SK-MEL-5 (cell line): Measurements from ENCODE around the gene DPPA4. TPM values are rescaled to one million over a fixed set of nuclear protein-coding genes. Genes with fewer than 3 reads are reported as not detected.

Experiments
- DNase-seq: peaks from one replicate; pipeline ENCODE4 v3.0.0-alpha.2; 2016; ENCODE audit warnings: low read depth, low spot score
- in situ Hi-C: cut with HindIII; loops from 2 replicates; pipeline ENCODE4 v1.10.0; 2016; ENCODE audit warnings: low sequenced_read_pairs, high pct_unique_total_duplicates, low pct_unique_long_range_greater_than_20kb
- total RNA-seq: library from RNA; depleted of rRNA; stranded (reverse); fragments of >200 nt; shearing (Covaris generic); gene quantifications from 2 replicates; pipeline ENCODE4 v1.2.3, GENCODE V29; 2014

The DPPA4 gene
- total RNA-seq, 1 experiment from 2014 or later, result not detected

DNA sequence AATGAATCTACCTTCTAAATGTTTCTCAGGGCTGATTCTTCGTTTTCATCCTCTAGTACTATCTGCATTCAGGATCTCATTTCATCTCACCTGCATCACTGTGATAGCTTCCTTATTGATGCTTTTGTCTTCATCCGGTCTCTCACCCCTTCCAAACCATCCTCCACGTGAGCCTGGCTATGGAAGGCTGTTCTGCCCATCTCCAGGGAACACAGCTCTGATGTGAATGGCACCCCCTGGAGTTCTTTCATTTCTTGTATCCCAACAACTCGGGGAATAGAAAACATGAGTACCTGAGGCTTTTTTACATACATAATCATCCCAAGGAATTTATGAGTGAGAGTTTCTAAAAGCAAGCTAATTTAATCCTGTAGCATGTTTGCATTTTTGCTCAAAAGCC is 8.8 kb upstream of the DPPA4 start:
- no peak for DNase-seq

DNA sequence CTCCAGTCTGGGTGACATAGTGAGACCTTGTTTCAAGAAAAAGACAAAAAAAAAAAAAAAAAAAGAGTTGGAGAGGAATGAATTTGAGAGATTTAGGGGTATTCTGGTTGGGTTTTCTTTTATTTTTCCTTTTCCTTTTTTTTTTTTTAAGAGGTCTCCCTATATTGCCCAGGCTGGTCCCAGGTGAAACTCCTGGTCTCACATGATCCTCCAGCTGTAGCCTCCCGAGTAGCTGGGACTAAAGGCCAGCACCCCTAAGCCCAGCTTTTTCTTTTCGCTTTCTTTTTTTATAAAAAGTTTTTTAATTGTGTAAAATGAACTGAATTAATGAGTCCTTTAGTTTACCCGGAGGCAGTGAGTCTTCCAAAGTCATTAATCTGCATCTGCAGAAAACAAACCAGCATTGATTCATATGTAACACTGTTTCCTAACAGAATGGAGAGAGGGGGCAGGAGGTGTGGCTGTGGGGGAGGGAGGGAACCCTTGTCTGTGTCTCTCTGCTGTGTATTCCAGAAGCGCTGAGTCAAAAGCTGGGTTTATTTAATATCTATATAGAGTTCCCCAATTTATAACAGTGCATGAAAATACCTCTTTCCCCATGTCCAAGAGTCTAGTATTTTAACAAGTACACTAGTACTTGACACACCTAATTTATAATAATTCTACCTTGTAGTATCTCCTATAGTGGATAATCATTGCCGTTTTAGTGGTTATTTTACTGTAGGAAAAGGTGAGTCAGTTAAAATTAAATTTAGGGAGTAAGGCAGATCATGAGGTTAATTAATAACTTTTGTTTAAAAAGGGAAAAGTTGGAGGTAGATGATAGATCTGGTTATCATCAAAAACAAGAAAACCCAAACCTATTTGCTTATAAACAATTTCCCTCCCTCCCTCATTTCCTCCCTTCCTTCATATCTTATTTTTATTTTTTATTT is 2.6 kb upstream of the DPPA4 start:
- in situ Hi-C loops, result no loop called here
- peak; percentile 24 for DNase-seq

More for the DNA sequence above, 8.8 kb upstream of the DPPA4 start:
- in situ Hi-C loops, result no loop called here

DNA sequence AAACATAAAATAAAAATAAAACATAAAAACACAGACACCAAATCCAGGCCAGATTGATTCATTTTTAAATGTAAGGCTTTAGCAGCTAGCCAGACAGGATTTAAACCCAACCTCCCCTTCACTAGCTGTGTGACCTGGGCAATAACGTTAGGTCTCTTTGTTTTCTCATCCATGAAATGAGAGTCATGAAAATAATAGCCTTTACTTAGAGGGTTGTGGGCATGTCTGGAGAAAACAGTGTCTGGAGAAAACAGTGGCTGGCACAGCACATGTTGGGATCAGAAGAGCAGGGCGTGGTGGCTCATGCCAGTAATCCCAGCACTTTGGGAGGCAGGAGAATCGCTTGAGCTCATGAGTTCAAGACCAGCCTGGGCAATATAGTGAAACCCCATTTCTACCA is 1.9 kb upstream of the DPPA4 start:
- in situ Hi-C loops, result no loop called here
- DNase-seq, result no peak

DNA sequence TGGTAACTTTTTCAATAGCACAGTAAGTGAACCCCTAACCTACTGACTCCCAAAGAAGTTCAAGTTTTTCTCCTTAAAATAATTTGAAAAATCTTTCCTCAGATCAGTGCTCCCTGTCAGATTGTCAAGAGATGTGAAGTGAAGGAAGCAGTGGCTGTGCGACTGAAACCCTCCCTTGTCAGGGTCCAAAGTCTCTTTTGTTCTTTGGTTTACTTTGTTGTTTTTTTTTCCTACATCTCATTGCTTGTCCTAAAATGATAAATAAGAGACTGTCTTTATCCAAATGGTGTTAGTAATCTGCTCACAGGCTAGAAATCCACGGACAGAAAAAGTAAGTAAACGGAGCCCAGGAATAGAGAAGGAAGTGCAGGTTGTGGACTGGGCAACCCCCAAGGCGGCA is 976 bp upstream of the DPPA4 start:
- in situ Hi-C loops, result no loop called here
- no peak for DNase-seq

DNA sequence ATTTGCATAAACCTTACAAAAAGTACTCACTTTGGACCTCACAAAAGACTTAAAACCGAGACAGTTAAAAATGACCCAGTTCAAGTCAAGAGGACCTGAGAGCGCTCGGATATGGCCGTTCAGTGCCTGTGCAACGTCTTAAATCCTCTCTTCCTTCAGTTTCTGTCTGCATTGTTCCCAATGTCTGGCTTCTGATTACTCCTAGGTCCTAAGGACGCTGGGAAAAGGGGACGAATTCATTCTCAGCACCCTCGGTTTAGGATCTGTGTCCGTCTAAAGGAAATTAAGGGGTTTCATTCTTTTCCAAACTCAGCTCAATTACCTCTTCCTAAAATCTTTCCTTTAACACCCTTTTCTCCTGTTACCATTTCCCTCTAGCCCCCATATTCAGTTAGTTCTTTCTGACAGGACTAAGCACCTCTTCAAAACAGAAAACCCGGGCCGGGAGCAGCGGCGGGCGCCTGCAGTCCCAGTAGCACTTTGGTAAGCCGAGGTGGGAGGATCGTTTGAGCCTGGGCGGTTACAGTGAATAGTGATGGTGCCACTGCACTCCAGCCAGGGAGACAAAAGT is 970 bp downstream of the DPPA4 start:
- in situ Hi-C loops, result no loop called here
- DNase-seq, result no peak

DNA sequence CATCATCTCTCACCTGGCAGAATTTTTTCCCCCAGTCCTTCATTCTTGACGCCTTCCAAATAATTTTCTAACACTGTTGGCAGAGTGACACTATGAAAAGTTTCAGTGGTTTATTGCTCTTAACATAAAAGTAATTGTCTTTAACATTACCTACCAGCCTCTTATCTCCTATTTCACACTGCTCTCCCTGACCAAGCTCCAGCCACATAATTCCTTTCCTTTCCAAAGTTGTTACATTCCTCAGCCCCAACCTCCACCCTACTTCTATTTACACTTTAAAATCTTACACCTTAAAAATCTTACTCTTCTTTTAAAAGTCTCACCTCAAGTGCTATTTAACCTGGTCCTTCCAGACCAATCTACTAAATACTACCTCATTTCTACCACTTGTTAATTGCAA is 2.8 kb downstream of the DPPA4 start:
- in situ Hi-C loops, result no loop called here

DNA sequence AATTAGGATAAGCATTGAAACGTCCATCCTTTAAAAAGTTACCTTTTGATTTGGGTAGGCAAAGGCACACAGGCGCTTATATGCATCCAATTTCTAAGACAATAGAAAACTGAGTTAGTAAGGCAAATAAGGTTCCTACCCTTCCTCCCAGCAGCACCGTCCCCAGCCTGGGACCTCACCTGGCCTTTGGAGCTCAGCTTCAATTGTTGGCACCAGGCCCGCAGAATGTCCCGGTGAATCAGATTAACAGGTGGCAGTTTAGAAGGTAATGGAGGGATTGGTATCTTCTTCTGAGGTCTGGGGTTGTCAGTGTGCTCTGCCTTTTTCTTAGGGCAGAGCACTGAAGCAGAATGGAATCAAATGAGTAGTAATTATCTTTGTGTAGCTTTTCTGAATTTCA is 5.7 kb downstream of the DPPA4 start:
- in situ Hi-C loops, result no loop called here
- no peak for DNase-seq

More for the DNA sequence above, 2.8 kb downstream of the DPPA4 start:
- DNase-seq, result no peak

DNA sequence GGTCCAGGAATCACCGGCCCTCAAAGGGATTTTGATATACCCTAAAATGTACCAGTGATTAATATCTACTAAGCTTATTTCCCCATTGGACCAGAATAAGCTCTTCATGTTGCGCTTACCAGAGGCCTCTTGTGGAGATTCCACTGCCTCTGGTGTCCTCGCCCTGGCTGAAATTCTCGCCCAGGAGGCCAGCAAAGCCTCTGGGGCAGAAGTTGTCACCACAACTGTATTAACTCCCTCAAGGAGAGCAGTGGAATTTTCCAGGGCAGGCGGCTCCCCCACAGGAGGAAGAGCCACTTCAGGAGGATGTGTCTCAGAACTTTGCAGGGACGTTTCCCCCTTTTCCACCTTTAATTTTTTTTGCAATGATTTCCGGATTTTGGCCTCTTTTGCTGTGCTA is 6.9 kb downstream of the DPPA4 start:
- no peak for DNase-seq
- in situ Hi-C loops, result no loop called here

DNA sequence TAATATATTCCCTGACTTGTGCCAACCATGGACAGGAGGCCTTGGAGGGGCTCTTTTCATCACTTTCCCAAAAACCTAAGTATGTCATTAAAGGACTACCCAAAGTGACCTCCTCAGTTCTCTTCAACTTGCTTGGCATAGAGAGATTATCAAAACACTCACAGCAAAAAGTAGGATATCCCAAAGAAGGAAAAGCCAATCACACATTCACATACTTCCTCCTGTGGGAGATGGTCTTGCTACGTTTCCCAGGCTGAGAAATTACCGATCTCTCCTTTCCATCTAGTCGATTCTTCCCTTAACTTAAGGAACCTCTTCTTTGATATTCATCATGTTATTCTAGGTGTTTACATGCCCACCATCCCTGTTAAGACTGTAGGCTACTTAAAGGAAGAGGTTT is 9.1 kb downstream of the DPPA4 start:
- in situ Hi-C loops, result no loop called here
- no peak for DNase-seq

DNA sequence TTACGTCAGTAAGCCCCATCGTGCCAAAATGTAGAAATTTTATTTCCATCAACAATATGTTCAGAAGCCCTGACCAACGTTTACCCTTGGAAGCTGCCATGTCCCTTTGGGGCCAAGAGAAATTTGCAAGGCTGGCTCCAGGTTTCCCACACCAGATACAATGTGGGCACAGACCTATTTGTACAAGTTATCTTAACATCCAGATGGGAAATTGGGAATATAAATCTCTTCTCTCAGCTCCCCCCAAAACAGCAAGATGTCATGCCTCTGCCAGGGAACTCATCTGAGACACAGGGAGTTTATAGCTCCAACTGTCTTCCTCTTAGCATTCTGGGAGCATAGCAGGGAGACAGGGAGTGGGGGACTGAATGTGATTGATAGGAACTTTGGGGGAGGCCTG is 11.7 kb downstream of the DPPA4 start:
- in situ Hi-C loops, result no loop called here
- no peak for DNase-seq

DNA sequence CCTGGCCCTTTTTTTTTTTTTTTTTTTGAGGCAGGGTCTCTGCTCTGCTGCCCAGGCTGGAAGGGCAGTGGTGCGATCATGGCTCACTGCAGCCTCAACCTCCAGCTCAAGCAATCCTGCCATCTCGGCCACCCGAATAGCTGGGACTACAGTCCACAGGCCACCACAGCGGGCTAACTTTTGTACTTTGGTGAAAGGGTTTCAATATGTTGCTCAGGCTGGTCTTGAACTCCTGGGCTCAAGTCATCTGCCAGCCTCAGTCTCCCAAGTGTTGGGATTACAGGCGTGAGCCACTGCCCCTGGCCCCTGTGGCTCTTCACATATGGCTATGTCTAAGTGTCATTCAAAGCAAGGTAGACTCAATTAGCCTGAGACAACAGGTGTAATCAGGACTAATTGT is 12.2 kb downstream of the DPPA4 start:
- in situ Hi-C loops, result no loop called here
- DNase-seq, result no peak

DNA sequence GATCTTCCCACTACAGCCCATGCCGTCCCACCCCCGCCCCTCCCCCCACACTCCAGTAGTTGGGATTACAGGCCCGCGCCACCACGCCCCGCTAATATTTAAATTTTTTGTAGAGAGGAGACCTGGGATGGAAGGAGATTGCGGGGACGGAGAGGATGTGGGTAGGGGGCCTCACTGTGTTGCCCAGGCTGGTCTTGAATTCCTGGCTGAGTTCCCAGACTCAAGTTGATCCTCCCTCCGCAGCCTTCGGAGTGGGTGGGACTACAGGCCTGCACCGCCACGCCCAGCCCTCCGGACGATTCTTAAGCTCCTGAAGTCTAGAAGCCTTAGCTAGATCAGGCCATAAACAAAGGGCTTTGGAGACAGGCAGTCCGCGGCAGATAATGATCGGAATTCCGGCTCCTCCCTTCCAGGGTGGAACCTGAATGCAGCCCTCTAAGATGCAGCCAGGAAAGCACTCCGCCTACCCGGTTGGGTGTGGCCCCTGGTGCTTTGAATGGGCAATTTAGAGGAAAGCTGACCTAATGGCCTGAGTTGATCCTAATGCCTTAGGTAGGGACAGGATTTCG is 21.1 kb downstream of the DPPA4 start, which contains the start of gene DPPA2:
TSS of gene DPPA2 (minus strand) at position 356 of the 569 bp plus-strand sequence. CDS start 1,975 bp downstream, outside the sequence.
- in situ Hi-C loops, result no loop called here
- DNase-seq, result no peak

DNA sequence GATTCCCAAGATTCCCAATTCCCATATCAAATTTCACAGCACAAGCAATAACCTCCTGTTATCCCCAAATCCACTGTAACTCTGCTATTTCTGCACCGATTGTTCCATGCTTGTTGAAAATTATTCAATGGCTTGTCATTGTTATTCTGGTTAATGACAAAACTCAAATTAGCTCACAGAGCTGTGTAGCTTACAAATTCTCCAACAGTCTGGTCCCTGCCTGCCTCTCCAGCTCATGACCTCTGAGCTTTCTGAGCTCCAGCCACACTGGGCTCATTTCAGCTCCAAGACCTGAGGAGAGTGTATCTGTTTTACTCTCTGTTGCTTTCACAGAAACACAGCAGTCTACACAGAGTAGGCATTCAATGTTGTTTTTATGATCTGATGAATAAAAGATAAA is 24.3 kb downstream of the DPPA4 start:
- in situ Hi-C loops, result no loop called here
- DNase-seq, result no peak

DNA sequence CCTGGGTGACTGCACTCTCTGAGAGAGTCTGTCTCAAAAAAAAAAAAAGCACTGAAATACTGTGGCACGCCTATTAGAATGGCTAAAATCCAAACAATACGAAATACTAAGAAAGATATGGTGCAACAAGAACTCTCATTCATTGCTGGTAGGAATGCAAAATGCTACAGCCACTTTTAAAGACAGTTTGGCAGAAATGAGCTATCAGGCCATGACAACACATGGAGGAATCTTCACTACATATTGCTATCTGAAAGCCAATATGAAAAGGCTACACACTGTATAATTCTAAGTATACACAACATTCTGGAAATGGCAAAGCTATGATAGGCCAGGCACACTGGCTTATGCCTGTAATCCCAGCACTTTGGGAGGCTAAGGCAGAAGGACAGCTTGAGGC is 39.9 kb downstream of the DPPA4 start:
- no peak for DNase-seq
- in situ Hi-C loops, result no loop called here

DNA sequence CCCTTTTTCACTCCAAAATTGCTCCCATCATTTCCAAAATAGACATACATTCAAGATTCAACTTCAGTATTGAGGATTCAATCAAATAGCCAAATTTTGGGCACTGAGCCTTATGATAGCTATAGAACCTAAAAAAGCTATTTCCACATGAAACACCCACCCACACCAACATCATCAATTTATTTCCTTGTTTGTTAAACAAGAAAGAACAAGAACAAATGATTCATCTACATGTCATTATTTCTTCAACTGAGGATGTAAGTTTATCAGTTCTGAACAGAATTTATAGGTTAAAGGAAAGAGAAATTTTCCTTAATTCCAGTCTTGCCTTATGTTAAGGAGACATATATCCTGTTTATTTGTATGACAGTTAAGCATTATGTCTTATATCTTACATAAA is 53.3 kb downstream of the DPPA4 start:
- in situ Hi-C loops, result no loop called here
- DNase-seq, result no peak

DNA sequence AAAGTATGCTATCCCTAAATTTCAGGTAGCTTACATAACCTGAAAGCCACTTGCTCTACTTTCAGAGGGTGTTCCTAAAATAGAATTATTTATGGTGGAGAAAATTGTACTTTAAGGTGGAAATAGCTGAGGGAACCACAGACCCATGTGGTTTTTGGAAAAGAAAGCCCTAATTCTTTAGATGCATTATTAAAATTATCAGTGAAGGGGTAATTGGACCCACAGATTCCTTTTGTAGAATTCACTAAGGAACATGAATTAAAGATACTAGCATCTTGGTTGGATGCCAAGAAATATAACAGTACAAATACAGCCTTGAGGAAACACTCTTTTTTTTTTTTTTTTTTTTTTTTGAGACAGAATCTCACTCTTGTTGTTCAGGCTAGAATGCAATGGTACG is 58.8 kb downstream of the DPPA4 start:
- in situ Hi-C loops, result no loop called here
- no peak for DNase-seq

DNA sequence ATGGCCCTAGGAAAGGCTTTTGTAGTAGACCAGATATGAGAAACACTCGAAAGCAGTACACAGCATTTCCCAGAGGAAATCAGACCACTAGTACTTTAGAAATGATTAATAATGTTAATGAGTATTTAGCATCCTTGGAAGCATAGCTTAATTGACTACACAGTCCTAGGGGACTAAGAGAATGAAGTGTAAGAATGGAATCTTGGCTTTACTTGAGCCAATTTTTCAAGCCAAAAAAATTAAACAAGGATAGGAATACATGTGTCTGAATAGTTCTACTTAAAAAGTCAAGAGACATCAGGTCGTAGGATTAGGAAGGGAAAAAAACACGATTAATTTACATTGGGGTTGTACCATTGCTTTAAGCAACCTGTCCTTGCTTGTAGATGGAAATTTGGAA is 59.2 kb downstream of the DPPA4 start:
- no peak for DNase-seq

More for the DNA sequence above, 59.2 kb downstream of the DPPA4 start:
- in situ Hi-C loops, result no loop called here
